Transverse colon (tissue), 4 donors: ENCODE data around the gene NPIPA1. TPM values are rescaled to one million over a fixed set of nuclear protein-coding genes. Genes with fewer than 3 reads are reported as not detected.
"Not testable (repeated sequence)": the region's sequence is repeated elsewhere in the genome, so short reads cannot be mapped to it uniquely, and the experiment has no call there.

Experiments
- DNase-seq: peaks from one replicate; pipeline ENCODE4 v3.0.0-alpha.2; 2019
- H3K27ac ChIP-seq, 4 donors: fragments of 200-600 bp; sonication (generic); 2 replicates each; pipeline ENCODE4 v1.5.1; 2016 to 2018; ENCODE audit warnings: inconsistent platforms in 4 of 4
- H3K27me3 ChIP-seq: fragments of 200-600 bp; sonication (generic); 2 replicates; pipeline ENCODE4 v1.5.1; 2017; ENCODE audit warnings: inconsistent platforms
- H3K36me3 ChIP-seq, 4 donors: fragments of 200-600 bp; sonication (generic); 2 replicates each; pipeline ENCODE4 v1.5.1; 2017 to 2019; ENCODE audit warnings: inconsistent platforms in 4 of 4
- H3K4me1 ChIP-seq, 4 donors: fragments of 200-600 bp; sonication (generic); 2 replicates each; pipeline ENCODE4 v1.5.1; 2017 to 2020; ENCODE audit warnings: inconsistent platforms in 4 of 4
- H3K4me3 ChIP-seq, 4 donors: fragments of 200-600 bp; sonication (generic); 1 replicate in 1 of 4; 2 replicates in 3 of 4; pipeline versions ENCODE4 v1.5.1 to v1.6.1; 2017 to 2019; ENCODE audit warnings: inconsistent platforms in 4 of 4
- H3K9me3 ChIP-seq, 2 donors: fragments of 200-600 bp; sonication (generic); 2 replicates each; pipeline ENCODE4 v1.5.1; 2017 to 2019; ENCODE audit warnings: inconsistent platforms in 2 of 2
- POLR2AphosphoS5 ChIP-seq, 3 donors: sonication (generic); formaldehyde crosslinking; IDR thresholded peaks; one replicate each; pipeline ENCODE4 v1.6.1; 2016; ENCODE audit warnings: antibody characterized with exemption in 3 of 3
- WGBS, 2 donors: methylation state at CpG; one replicate each; pipeline ENCODE4 v1.1.5; 2018; ENCODE audit warnings: low coverage in 1 of 2; 5-methylcytosine and 5-hydroxymethylcytosine counted together
- in situ Hi-C, 4 donors: fragments of 200-750 bp; cut with MboI; loops; one replicate each; pipeline versions ENCODE4 v1.15.0 to v1.15.1; 2017; ENCODE audit warnings: low sequenced_read_pairs in 3 of 4, low pct_ligation_motif_present in 1 of 4, low pct_unique_long_range_greater_than_20kb in 1 of 4
- intact Hi-C: fragments of 100-400 bp; cut with DNase I; formaldehyde crosslinking; loops from one replicate; pipeline ENCODE4 v1.15.1; 2023; ENCODE audit warnings: low total_unique reads
- small RNA-seq, 4 donors: library from RNA; depleted of rRNA; stranded (forward); fragments of <200 nt; gene quantifications; one replicate each; pipeline ENCODE3, GENCODE V24; 2016
- total RNA-seq, 4 donors: library from RNA; depleted of rRNA; stranded (reverse); fragments of >200 nt; gene quantifications; one replicate each; pipeline ENCODE4 v1.1.0, GENCODE V29; 2016

The NPIPA1 gene
- total RNA-seq, 4 donors from 2014 or later, result 47.8 to 115 (median 73.7) TPM

DNA sequence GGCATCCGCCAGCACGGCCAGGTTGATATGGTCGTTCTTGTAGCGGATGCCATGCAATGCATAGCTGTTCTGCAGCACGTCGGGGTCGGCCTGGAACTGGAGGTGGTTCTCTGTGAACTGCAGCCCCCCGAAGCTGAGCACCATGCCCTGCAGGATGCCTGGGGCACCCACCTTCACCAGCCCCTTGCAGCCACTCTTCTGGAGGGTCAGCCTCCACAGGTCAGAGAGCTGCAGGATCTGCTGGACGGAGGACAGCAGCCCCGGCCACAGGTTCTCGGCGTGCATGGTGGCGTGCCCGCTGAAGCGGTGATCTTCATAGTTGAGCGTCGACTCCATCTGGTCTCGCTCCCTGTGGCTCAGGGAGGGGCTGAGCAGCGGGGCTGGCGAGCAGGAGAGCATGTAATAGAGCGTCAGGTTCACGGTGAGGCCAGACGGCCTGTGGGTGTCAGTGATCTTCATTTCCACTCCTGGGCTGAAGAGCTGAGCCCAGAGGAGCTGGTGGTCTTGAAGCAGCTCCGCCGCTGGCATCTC lies 51.5 kb downstream of the NPIPA1 start:
- H3K36me3 ChIP-seq, H3K9me3 ChIP-seq, H3K4me1 ChIP-seq, DNase-seq, H3K27me3 ChIP-seq, intact Hi-C loops, H3K27ac ChIP-seq, in situ Hi-C loops, H3K4me3 ChIP-seq: not testable (repeated sequence)
- WGBS, 2 donors, result 92% methylated on average over 25 of the region's 25 CpGs; no CpG with 5 or more reads in 1 of the 2 donors

DNA sequence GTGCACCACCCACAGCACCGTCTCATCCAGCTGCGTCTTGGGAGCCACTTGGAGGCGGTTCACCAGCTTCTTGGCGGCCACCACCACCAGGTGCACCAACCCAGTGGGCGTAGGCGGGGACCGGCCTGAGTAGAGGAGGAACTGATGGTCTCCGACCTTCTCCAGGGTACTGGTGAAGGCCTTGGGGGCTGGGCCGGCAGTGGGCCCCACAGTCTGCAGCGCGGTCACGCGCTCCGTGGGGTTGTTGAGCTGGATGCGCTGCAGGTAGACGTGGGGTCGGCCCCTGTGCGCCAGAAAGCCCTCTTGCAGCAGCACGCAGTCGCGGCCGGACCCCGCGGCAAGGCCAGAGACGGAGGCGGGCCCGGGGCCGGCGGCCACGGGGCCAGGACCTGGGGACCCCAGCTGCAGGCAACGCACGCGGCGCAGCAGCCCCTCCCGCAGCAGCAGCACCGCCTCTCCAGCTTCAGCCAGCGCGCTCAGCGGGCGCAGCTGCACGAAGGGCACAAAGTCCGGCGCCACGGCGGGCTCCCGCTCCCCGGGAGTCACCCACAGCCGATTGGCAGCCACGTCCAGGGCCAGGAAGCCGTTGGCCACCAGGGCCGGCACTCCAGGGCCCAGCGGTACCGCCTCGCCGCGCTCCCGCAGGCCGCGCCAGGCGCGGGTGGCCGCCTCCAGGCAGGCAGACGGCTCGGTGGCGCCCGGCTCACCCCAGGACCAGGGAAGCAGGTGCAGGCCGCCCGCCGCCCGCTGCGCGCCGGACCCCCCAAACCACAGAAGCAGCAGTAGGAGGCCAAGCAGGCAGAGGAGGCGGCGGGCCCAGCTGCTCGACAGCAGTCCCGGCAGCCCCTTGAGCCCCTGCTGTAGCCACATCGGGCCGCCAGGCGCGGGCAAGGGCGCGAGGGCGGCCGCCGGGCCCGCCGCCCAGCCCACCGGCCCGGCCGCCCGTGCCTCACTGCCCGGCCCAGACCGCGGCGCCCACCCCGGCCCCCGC lies 52.3 kb downstream of the NPIPA1 start:
- H3K9me3 ChIP-seq, H3K36me3 ChIP-seq, in situ Hi-C loops, DNase-seq, H3K4me3 ChIP-seq, H3K4me1 ChIP-seq, intact Hi-C loops, H3K27me3 ChIP-seq: not testable (repeated sequence)
- 65% methylated on average over 21 of the region's 98 CpGs; no CpG with 5 or more reads in 1 of the 2 donors for WGBS, 2 donors
- H3K27ac ChIP-seq, result peak overlapping the region in 1 of 4 donors; percentile 41

DNA sequence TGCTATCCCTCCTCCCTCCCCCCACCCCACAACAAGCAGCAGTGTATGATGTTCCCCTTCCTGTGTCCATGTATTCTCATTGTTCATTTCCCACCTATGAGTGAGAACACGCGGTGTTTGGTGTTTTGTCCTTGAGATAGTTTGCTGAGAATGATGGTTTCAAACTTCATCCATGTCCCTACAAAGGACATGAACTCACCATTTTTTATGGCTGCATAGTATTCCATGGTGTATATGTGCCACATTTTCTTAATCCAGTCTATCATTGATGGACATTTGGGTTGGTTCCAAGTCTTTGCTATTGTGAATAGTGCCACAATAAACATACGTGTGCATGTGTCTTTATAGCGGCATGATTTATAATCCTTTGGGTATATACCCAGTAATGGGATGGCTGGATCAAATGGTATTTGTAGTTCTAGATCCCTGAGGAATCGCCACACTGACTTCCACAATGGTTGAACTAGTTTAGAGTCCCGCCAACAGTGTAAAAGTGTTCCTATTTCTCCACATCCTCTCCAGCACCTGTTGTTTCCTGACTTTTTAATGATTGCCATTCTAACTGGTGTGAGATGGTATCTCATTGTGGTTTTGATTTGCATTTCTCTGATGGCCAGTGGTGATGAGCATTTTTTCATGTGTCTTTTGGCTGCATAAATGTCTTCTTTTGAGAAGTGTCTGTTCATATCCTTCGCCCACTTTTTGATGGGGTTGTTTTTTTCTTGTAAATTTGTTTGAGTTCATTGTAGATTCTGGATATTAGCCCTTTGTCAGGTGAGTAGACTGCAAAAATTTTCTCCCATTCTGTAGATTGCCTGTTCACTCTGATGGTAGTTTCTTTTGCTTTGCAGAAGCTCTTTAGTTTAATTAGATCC lies 56.3 kb downstream of the NPIPA1 start:
- H3K4me1 ChIP-seq, H3K27ac ChIP-seq, intact Hi-C loops, H3K4me3 ChIP-seq, DNase-seq, H3K36me3 ChIP-seq, H3K9me3 ChIP-seq, H3K27me3 ChIP-seq, in situ Hi-C loops: not testable (repeated sequence)
- WGBS, 2 donors, result 89 to 94% methylated on average over 3 to 7 of the region's 7 CpGs

DNA sequence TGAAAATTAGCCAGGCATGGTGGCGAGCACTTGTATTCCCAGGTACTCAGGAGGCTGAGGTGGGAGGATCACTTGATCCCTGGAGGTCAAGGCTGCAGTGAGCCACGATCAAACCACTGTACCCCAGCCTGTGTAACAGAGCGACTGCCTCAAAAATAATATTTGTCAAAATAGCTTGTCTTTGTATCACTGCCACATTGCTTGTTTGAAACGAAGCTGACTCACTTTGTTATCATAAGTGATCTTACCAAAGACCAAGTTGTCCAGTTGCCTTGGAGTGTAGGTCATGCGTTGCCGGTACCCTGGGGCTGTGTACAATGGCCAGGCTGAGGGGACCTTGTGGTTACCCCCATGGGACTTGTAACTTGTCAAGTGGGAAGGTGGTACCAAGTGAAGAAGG lies 59.5 kb downstream of the NPIPA1 start:
- 82 to 89% methylated on average over 4 to 6 of the region's 6 CpGs for WGBS, 2 donors
- H3K27ac ChIP-seq, H3K9me3 ChIP-seq, intact Hi-C loops, DNase-seq, in situ Hi-C loops, H3K4me3 ChIP-seq, H3K27me3 ChIP-seq: not testable (repeated sequence)
- Histone ChIP-seq H3K36me3 (peaks cover 0 to 16% (median 4%) of the 10 kb centered on the region in 4 donors), H3K4me1 (peaks cover 0 to 20% (median 3%) of the 10 kb centered on the region in 4 donors)

DNA sequence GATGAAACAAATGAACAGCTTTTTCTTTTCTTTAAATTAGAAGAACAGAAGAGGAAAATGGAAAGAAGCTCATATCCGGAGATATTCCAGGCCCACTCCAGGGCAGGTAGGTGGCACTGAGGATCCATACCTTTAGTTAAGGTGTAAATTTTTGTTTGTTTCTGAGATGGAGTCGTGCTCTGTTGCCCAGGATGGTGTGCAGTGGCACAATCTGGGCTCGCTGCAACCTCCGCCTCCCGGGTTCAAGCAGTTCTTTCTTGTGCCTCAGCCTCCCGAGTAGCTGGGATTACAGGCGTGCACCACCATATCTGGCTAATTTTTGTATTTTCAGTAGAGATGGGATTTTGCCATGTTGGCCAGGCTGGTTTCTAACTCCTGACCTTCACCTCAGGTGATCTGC lies 61.1 kb downstream of the NPIPA1 start:
- intact Hi-C loops, in situ Hi-C loops, DNase-seq, H3K9me3 ChIP-seq, H3K27me3 ChIP-seq, H3K27ac ChIP-seq, H3K4me3 ChIP-seq: not testable (repeated sequence)
- peaks cover 0 to 16% (median 4%) of the 10 kb centered on the region in 4 donors for H3K36me3 ChIP-seq
- H3K4me1 ChIP-seq, result peaks cover 0 to 20% (median 3%) of the 10 kb centered on the region in 4 donors
- WGBS, 2 donors, result 93 to 97% methylated on average over 7 of the region's 7 CpGs

DNA sequence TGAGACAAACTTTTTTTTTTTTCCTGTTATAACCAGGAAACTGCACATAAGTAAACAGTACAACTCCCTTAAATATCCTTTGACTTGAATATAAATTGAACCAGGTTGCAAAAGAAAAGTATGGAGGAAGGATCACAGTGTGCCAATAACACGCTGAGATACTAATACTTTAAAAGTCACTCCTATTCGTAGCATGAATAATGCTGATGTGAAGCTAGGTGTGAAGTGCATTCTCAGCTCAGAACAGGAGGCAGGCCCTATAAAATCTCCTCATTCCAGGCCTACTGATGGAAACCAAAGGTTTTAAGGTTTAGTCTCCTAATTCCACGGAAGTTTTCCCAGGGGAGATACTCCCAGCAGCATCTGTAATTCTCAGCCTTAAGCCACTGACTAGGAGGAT lies 62.6 kb downstream of the NPIPA1 start:
- Histone ChIP-seq H3K4me1 (peaks cover 0 to 22% (median 3%) of the 10 kb centered on the region in 4 donors), H3K27ac (peak overlapping the region; percentile 54 to 71 (median 58)), H3K36me3 (peaks cover 0 to 26% (median 6%) of the 10 kb centered on the region in 4 donors)
- intact Hi-C loops, H3K9me3 ChIP-seq, in situ Hi-C loops, H3K27me3 ChIP-seq, DNase-seq, H3K4me3 ChIP-seq: not testable (repeated sequence)
- TF ChIP-seq POLR2AphosphoS5 (IDR thresholded peaks at IDR 0.05), result peak in 1 of 3 donors; percentile 9
- 42 to 67% methylated on average over 3 of the region's 3 CpGs for WGBS, 2 donors

Small RNA genes within 50 kb of the gene (small RNA-seq; reads per million reads assigned to genes)
- 0 reads per million in 4 donors for gene AC138932.4
- 0 reads per million in 4 donors for gene MIR3180-1
- 0 reads per million in 4 donors for gene MIR3670-1
- 0 reads per million in 4 donors for gene MIR6511A1
- gene MIR6770-1, result 0 reads per million in 4 donors
- 0 reads per million in 4 donors for gene RF00019

Other genes with a start within 250 kb of the NPIPA1 start
- gene PLA2G10, start 243.1 kb upstream of the NPIPA1 start, total RNA-seq, result 10 to 100 TPM in 3 of 4 donors, 1 to 10 TPM in 1; 4.0 to 43.8 (median 24.0) TPM
- 1 to 10 TPM in 1 of 4 donors, under 1 TPM in 1, not detected in 2; 0.95 to 1.6 TPM for gene NPIPA3, start 234.0 kb upstream of the NPIPA1 start, total RNA-seq
- 1 to 10 TPM in 1 of 4 donors, not detected in 3; 1.6 TPM for gene NPIPA2, start 194.9 kb upstream of the NPIPA1 start, total RNA-seq
- gene NOMO1, start 103.7 kb upstream of the NPIPA1 start, total RNA-seq, result 10 to 100 TPM; 14.5 to 56.5 (median 43.3) TPM
- 100 to 1,000 TPM in 3 of 4 donors, 10 to 100 TPM in 1; 95.8 to 162 (median 133) TPM for gene PDXDC1, start 37.6 kb downstream of the NPIPA1 start, total RNA-seq
- 10 to 100 TPM; 44.4 to 76.7 (median 51.0) TPM for gene NTAN1, start 118.6 kb downstream of the NPIPA1 start, total RNA-seq
- 10 to 100 TPM; 13.5 to 33.0 (median 24.0) TPM for gene RRN3, start 156.8 kb downstream of the NPIPA1 start, total RNA-seq